ENCODE results near the gene SPATS2.
A peak's percentile ranks its signal among the peaks of the same experiment; 100 is the strongest.
"Not testable (repeated sequence)": the region's sequence is repeated elsewhere in the genome, so short reads cannot be mapped to it uniquely, and the experiment has no call there.

SPATS2 gene

GRCh38 chr12:49470986-49471385 is 103.7 kb downstream of the SPATS2 start:
- DNase-seq (ENCODE audit: low spot score) = no peak

DNA sequence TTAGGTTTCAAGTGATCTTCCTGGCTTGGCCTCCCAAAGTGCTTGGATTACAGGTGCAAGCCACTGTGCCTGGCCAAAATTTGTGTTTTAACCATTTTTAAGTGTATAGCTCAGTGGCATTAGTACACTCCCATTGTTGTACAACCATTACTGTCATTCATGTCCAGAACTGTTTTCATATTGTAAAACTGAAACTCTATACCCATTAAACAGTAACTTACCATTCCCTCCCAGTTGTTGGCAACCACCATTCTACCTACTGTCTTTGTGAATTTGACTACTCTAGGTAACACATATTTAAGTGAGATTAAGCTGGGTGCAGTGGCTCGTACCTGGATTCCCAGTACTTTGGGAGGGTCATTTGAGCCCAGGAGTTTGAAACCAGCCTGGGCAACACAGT is 104.3 kb downstream of the SPATS2 start:
- no peak for DNase-seq (ENCODE audit: low spot score)

GRCh38 chr12:49476091-49476490 is 108.8 kb downstream of the SPATS2 start:
- no peak for DNase-seq (ENCODE audit: low spot score)

DNA sequence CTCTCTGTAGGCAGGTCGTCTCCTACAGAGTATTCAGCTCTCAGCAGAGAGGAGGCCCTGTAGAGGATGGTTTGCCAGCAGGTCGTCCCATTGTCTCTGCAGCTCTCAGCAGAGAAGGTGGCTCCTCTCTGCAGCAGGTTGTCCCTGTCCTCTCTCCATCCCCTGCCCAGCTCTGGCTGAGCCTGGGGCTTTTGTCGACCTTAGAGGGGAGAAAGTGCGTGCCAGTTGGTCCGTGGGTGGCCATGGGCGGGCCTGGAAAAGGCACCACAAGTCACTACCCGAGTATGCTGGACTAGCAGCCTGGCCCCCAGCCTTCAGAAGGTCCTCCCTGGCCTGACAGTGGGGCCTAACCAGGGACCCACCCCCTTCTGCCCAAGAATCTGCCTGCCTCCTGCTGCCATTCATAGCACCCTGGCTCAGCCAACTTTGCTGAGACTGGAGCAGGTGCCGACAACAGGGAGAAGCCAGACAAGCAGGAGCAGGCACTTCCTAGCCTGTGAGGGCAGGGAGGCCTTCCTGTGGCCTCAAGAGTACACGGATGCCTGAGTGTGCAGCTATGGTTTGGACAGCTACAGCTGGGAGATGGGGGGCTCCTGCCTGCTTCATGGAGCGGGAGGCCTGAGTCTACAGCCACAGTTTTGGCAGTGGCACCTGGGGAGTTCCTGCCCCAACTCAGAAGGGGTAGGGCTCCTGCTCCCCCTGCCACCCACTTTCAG is 111.8 kb downstream of the SPATS2 start:
- DNase-seq (ENCODE audit: low spot score) = no peak

DNA sequence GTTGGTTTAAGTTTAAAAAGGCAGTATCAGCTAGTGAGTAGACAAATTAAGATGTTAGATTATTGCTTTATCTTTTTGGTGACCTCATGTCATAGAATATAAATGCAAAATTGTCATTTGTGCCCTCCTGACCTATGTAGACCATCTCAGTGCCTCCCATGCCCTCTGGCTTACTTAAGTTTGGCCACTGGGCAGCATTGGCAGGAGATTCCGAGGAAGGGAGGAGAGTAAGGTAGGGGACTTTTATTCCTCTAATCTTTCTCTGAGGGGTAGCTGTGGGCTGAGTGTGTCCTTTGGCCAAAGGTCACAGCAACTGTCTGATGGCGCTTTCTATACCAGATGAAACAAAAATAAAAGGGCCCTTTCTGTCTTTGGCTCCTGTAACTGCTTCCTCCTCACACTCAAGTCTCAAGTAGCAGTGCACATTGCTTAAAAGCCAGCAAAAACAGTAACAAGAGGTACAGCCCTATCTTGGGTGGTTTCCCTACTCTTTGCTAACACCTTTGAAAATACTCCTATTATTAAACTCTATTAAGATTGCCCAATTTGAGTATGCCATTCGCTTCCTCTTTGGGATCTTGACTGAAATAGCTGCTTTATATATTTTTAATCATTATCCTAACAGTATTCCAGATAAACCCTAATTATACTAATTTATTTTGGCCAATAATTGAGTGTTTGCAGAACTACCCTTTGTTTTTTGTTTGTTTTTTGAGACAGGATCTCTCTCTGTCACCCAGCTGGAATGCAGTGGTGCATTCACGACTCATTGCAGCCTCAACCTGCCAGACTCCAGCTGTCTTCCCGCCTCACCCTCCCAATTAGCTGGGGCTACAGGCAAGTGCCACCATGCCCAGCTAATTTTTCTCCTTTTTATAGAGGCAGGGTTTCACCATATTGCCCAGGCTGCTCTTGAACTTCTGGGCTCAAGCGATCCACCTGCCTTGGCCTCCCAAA is 115.1 kb downstream of the SPATS2 start:
- DNase-seq (ENCODE audit: low spot score) = peak; percentile 18

DNA sequence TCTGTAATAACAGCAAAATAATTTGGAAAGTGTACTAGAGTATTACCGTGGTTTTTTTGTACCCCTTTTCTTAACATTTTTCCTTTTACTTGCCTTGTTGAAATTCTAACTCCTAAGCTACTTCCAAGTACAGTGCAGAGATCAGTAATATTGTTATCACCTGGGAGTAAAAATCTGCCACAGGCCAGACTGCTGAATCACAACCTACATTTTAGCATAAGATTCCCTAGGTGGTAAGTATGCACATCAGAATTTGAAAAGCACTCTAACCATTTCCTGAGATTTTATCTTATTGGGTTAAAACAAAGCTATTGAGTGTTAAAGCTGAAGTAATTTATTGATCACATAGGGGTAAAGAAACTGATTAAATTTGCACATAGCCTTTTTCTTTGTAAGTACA is 116.4 kb downstream of the SPATS2 start:
- no peak for DNase-seq (ENCODE audit: low spot score)

GRCh38 chr12:49487605-49488004 is 120.3 kb downstream of the SPATS2 start:
- DNase-seq (ENCODE audit: low spot score) = no peak

- no peak for DNase-seq (ENCODE audit: low spot score)
Observed at GRCh38 chr12:49489154-49489553, 121.9 kb downstream of the SPATS2 start.

DNA sequence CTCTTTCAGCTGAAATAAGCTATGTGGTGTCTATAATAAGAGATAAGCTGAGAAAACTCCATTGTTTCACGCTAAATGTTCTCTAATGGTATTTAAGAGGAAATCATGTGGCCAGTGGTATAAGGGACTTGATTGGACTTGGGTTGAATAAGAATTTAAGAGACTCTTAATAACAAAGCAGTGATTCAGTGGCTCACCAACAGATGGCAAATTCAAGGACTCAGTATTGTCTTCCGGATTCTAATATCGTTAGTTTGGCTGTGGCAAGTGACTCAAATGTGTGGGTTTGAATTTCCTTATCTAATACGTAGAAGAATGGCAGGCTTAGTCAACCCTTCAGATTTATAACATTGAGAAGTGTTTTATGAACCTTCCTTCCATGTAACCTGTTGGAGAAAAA is 122.5 kb downstream of the SPATS2 start:
- DNase-seq (ENCODE audit: low spot score) = no peak

DNA sequence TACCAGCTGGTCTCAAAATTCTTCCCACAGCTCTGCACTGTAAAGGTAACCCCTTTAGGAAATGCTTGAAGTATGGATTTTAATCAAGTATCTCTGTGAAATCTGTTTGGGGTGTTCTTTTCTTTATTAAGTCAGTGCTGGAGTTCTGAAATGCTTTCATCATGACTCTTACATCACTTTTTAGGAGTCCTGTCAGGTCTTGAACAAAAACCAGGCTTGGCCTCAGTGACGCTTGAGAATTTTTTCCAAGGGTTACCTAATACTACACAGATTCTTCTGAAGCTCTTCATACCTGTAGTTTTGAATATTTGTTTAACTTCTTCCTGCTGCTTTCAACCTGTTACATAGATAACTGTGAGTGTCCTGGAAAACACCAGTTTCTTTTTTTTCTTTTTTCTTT is 124.6 kb downstream of the SPATS2 start:
- DNase-seq (ENCODE audit: low spot score) = no peak

GRCh38 chr12:49493900-49494299 is 126.6 kb downstream of the SPATS2 start:
- no peak for DNase-seq (ENCODE audit: low spot score)

- no peak for DNase-seq (ENCODE audit: low spot score)
Observed at GRCh38 chr12:49496417-49497360, 129.4 kb downstream of the SPATS2 start.

GRCh38 chr12:49501895-49502294 is 134.6 kb downstream of the SPATS2 start:
- DNase-seq (ENCODE audit: low spot score) = no peak

- no peak for DNase-seq (ENCODE audit: low spot score)
Observed at GRCh38 chr12:49502590-49502989, 135.3 kb downstream of the SPATS2 start.

GRCh38 chr12:49503674-49504180 is 136.5 kb downstream of the SPATS2 start:
- no peak for DNase-seq (ENCODE audit: low spot score)

GRCh38 chr12:49505672-49506071 is 138.4 kb downstream of the SPATS2 start:
- DNase-seq (ENCODE audit: low spot score) = no peak

DNA sequence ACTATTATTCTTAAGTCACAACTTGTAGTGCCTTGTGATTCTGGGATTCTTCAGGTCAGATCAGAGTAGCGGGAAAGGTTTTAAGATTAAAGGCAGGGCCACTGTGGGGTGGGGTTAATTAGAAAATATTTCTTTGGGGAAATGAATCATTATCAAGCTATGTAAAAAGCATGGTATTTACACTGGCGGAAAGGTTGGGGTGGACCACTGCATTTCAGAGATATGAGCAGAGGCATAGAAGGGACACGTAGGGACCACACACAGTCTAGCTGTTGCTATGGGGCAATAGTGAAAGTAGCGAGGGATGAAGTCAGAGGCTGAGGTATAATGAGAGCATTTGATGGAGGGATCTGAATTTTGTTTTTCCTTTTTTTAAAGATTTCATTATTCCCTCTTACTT is 139.9 kb downstream of the SPATS2 start:
- no peak for DNase-seq (ENCODE audit: low spot score)

DNA sequence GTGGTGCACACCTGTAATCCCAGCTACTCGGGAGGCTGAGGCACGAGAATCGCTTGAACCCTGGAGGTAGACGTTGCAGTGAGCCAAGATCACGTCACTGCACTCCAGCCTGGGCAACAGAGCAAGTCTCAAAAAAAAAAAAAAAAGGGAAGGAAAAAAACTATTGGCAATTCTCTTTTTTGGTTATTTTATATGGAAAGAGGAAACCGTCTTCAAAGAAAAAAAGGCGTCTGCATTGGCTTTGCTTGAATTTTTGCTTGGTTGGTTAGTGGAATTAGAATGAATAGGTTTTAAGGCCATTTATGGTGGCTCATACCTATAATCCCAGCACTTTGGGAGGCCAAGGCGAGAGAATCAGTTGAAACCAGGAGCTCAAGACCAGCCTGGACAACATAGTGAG is 142.4 kb downstream of the SPATS2 start:
- not testable (repeated sequence) for DNase-seq (ENCODE audit: low spot score)

GRCh38 chr12:49511410-49511809 is 144.1 kb downstream of the SPATS2 start:
- no peak for DNase-seq (ENCODE audit: low spot score)

GRCh38 chr12:49512546-49512945 is 145.3 kb downstream of the SPATS2 start:
- DNase-seq (ENCODE audit: low spot score) = no peak

GRCh38 chr12:49515266-49515665 is 148.0 kb downstream of the SPATS2 start:
- DNase-seq (ENCODE audit: low spot score) = no peak

All from LoVo (cell line).